NCI-H446 treated with DMSO at 0.1 percent for 48 hours (cell line): ENCODE data around the gene ACOT9.
A peak's percentile ranks its signal among the peaks of the same experiment; 100 is the strongest.
"Not testable (repeated sequence)": the region's sequence is repeated elsewhere in the genome, so short reads cannot be mapped to it uniquely, and the experiment has no call there.

Experiments used
- DNase-seq: peaks from one replicate; lab custom pipeline; 2025; lab: John Stamatoyannopoulos, UW

ACOT9 gene

DNA sequence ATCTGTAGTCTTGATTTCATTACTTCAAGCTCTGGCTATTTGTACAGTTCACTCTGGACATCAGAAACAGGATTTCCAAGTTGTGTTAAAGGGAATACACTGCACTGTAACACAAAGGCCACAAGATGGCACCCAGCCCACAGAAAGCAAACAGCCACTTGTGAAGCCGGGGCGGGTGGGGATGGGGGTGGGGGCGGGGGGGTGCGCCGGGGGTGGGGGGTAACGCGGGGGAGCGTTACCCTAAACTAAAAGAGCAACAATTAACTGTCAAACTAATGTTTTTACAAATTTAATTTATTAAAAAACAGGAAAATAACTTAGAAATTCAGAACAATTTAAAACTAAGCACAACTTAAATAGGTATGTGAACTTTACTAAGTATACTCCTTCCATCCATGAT, 48.5 kb downstream of the ACOT9 start:
- DNase-seq = peak; percentile 6

DNA sequence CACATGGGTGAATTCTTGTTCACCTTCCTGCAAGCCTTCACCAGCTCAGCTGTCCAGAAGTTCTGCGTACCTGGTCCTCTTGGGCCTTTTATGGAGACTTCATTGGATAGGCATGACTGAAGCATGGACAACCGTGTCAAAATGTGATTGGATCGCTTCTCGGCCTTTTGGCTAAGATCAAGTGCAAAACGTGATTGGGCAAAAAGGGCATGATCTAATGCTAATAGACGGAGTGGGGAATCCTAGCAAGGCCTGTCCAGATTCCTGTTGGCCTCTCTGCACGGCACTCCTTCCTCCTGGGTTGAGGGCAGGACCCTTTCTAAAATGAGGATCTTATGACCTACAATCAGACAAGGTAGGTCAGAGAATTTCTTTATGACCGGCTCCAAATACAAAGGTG, 50.9 kb downstream of the ACOT9 start:
- no peak for DNase-seq

DNA sequence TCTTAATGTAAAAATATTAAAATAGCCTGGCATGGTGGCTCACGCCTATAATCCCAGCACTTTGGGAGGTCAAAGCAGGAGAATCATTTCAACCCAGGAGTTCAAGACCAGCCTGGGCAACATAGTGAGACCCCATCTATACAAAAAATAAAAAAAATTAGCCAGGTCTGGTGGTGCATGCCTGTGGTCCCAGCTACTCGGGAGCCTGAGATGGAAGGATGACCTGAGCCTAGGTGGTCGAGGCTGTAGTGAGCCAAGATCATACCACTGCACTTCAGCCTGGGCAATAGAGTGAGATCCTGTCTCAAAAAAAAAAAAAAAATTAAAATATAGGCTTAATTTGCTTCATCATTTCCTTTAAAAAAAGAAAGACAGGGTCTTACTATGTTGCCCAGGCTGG, 66.6 kb downstream of the ACOT9 start:
- not testable (repeated sequence) for DNase-seq

DNA sequence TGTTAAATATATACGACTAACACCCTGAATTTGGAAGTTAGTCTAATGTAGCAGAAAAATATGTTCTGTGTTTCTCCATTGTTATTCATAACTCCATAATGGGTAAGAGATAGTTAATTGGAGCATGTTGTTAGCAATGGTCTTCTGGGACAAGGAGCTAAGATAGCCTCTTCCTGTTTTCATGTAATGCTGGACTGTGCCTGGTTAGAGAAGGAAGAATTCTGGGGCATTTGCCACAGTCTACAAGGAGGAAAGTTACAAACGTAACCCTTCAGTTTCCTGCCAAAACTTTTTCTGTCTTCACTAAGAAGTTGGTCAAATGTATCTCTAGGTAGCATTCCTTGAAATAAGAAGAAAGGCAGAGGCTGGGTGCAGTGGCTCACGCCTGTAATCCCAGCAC, 70.0 kb downstream of the ACOT9 start:
- no peak for DNase-seq

DNA sequence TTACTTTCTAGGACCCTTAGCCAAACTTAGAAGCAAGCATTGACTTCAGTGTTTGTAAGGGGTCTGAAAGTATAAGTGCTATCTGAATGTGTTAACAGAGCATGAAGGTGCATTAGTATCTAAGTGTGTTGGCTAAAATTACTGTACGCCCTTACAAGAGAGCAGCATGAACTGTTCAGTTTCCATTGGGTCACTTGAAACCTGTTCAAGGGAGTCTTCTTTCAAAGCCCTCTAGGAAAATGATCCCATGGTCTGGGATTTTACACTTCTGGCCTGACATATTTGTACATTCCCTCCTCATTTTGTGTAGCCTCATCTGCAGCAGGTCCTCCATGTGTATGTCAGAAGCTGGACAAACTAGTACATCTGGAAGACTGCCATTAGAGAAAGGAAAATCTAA, 72.5 kb downstream of the ACOT9 start:
- DNase-seq = no peak

DNA sequence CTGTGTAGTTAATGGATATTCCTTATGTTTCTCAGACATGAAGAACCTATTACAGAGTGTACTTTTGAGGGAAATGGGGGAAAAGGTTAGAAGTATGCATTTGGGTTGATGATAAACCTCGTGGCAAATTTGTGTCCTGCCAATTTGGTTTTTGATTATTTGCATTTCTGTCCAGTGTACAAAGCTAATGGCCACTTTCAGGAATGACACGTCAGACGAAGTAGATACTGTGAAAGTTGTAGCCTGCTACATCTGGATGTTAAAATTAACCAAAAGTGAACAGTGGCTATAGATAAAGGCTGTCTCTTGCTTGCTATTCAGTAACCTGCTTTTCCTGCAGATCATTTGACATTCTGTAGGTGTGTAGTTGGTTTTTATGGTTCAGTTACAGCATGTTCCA, 74.7 kb downstream of the ACOT9 start:
- no peak for DNase-seq

DNA sequence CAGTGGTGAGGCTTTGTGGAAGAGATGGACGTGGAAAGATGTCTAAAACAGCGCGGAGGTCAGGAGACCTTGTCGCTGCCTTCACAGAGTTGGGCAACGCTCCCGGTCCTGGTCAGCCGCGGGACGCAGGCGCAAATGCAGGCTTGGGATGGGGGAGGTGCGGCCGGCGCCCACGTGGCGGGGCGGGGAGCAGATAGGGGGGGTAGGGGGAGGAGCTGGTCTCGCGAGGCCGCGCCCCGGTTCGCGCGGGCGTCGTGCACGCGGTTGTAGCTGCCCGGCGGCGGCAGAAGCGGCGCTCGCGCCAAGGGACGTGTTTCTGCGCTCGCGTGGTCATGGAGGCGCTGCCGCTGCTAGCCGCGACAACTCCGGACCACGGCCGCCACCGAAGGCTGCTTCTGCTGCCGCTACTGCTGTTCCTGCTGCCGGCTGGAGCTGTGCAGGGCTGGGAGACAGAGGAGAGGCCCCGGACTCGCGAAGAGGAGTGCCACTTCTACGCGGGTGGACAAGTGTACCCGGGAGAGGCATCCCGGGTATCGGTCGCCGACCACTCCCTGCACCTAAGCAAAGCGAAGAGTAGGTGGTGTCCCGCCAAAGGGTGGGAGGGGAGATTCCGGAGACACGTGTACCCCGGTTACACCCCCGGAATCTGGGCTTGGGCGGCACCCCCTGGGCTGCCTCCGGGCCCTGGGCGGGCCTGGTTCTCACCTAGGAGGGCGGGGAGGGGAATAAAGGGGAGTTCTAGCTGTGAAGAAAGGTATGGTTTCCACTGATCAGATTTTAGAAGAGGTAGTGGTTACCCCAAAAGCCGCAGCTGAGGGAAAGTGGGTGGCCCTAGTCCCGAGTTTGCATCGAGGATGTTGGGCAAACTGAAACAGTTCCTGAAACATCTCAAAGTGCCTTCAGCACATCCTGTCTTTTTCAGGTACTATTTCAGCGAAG, 75.6 kb downstream of the ACOT9 start, which contains the start of gene PRDX4:
TSS of gene PRDX4 (plus strand) at position 255 of the 939 bp plus-strand sequence. CDS start at position 333, 78 bp downstream.
- DNase-seq = peak; percentile 73

DNA sequence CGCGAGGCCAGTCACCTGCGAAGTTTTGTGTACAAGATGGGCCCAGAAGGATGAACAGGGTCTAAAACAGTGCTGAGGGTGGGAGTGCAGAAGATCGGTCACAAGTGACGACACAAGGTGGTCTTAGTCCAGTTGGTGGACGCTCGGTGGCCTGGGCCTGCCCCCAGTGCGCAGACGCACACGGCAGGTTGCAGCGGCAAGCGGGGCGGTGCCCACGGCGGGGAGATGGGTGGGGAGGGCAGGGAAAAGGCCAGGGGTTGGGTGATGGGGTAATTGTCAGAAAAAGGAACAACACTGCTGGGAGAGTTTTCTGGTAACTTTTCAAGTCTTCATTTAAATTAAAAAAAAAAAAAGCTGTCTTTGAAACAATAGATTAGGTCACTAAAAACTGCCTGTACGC, 76.8 kb downstream of the ACOT9 start:
- DNase-seq = no peak

DNA sequence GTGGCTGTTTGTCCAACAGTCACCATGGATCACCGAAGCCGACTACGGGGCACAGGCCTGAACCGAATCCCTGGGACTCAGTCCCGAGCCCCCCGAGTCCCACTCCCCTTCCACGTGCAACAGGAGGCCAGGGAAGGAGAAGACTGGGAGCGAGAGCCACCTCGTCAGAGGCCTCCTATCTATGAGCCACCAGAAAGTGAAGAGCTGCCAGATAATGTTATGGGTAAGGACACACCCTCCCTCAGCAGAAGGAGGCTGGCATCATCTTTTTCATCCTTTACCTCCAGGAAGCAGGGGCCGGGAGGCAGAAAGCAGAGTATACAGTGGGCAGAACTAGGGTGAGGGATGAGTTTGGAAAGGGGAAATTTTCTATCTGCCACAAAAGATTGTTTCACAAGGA, 78.6 kb downstream of the ACOT9 start:
- no peak for DNase-seq

DNA sequence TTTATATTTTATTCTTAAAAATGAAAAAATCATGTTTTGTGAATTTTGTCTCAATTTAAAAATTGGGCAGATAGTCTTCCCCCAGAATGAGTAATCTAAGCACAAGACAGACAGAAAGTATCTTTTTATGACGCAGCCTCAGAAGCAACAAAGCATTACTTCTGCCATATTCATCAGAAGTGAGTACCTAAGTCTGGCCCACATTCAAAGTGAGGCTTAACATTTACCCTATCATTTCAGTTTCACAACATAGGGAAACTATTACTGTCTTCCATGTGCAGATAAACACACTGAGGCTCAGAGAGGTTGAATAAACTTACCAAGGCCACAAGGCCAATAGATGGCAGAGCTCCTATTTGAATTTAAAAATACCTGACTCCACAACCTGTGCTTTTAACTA, 80.2 kb downstream of the ACOT9 start:
- no peak for DNase-seq

DNA sequence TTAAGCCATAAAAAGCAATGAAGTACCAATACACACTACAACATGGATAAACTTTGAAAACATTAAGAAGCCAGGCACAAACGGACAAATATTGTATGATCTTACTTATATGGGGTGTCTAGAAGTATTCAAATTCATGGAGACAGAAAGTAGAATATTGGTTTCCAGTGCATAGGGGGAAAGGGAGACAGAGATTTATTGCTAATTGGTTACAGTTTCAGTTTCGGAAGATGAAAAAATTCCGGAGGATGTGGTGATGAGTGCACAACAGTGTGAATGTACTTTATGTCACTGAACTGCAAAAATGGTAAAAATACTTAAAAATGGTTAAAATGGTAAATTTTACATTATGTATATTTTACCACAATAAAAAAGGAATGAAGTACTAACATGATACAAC, 80.9 kb downstream of the ACOT9 start:
- no peak for DNase-seq

DNA sequence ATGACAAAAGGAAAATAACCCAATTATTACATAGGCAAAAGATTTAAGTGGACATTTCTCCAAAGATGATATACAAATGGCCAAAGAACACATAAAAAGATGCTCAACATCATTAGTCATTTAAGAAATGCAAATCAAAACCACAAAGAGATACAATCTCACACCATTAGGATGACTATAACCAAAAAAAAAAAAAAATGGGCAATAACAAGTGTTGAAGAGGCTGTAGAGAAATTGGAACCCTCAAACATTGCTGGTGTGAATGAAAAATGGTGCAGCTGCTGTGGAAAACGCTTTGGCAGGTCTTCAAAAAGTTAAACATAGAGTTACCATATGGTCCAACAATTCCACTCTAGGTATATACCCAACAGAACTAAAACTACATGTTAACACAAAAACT, 81.4 kb downstream of the ACOT9 start:
- DNase-seq = peak; percentile 28

DNA sequence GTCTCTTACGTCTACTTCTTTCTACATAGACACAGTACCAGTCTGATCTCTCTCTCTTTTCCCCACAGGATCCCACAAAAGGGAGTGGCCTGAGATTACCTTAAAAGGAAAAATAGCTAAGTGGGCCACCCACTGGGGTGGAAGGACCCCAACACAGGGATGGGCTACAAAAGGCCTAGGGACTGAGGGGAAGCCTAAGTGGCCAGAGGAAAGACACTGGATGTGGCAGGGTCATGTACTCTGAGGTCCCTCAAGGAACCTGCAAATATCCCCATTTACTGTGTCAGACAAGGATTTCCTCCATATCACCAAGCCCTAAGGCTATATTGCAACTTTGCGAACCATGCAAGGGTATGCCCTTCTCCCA, 82.3 kb downstream of the ACOT9 start:
- DNase-seq = no peak

DNA sequence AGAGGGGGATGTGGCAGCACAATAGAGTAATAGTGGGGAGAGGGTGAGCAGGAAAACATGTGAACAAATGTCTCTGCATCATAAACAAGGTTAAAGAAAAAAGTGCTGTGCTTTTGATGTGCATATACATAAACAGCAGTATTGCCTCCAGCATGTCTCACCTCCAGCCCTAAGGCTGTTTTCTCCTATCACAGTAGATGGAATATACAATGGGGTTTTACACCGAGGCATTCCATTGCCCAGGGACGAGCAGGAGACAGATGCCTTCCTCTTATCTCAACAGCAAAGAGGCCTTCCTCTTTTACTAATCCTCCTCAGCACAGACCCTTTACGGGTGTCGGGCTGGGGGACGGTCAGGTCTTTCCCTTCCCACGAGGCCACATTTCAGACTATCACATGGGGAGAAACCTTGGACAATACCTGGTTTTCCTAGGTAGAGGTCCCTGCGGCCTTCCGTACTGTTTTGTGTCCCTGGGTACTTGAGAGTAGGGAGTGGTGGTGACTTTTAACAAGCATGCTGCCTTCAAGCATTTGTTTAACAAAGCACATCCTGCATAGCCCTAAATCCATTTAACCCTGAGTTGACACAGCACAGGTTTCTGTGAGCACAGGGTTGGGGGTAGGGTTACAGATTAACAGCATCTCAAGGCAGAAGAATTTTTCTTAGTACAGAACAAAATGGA, 82.9 kb downstream of the ACOT9 start:
- DNase-seq = not testable (repeated sequence)

DNA sequence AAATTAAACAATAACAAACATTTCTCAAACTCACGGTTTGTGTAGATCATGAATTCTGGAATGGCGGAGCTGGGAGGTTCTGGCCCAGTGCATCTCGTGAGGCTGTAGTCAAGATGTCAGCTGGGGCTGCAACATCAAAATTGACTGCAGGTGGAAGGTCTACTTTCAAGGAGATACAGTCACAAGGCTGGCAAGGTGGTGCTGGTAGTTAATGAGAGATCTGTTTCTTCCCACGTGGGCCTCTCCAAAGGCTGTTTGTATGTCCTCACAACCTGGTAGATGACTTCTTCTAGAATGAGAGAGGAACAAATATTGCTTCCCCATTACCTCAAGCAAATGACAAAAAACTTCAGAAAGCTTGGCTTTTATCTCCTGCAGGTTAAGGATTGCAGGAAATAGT, 83.7 kb downstream of the ACOT9 start:
- DNase-seq = no peak

DNA sequence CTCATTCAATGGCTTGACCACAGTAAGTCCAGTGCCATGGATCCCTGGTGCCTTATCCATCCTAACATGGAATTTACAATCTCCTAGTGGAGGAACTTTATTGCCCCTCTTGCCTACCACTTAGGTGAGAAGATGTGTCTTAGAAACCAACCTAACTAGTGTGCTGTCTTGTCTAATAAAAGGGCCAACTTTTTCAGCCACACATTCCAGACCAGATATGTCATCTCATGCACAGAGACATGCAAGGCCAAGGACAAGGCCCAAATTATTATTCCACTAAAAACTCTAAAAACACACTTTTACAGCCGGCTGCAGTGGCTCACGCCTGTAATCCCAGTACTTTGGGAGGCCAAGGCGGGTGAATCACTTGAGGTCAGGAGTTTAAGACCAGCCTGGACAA, 86.4 kb downstream of the ACOT9 start:
- DNase-seq = no peak

DNA sequence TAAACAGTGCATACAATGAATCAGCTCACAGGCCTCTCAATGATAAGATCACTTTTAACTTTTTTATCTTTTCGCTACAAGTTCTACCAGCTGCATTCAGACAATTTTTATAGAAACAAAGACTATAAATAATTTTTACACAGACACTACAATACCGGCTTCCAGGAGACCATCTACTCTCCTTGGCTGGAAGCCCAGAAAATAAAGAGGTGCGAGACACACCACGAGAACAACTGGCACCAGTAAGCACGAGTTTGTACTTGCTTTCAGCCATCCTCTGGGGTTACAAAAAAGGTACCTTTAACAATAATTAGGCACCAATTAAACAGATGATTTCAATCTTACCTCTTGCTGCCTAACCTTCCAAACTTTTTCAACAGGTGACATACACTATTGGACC, 87.0 kb downstream of the ACOT9 start:
- DNase-seq = peak; percentile 6
